Rectal smooth muscle tissue (tissue), 1 donor: ENCODE measurements around the gene USP30.

Source experiments
- H3K27ac ChIP-seq: one replicate; pipeline ENCODE4 v1.7.0; 2013; ENCODE audit warnings: low read depth, low read length, inconsistent platforms
- H3K27me3 ChIP-seq: one replicate; pipeline ENCODE4 v1.7.0; 2013; ENCODE audit warnings: low read length; ENCODE audit not compliant: control insufficient read depth, insufficient read depth
- H3K36me3 ChIP-seq: one replicate; pipeline ENCODE4 v1.7.0; 2013; ENCODE audit warnings: low read length; ENCODE audit not compliant: control insufficient read depth, insufficient read depth
- H3K4me1 ChIP-seq: one replicate; pipeline ENCODE4 v1.7.0; 2013; ENCODE audit warnings: low read length; ENCODE audit not compliant: control insufficient read depth, insufficient read depth
- H3K4me3 ChIP-seq: one replicate; pipeline ENCODE4 v1.7.0; 2013; ENCODE audit warnings: low read length
- H3K9ac ChIP-seq: one replicate; pipeline ENCODE4 v1.7.0; 2013; ENCODE audit warnings: low read length

The USP30 gene

GRCh38 chr12:109109746-109110350 is 57.5 kb downstream of the USP30 start:
- Histone ChIP-seq H3K27ac (peak overlapping the region; percentile 97), H3K9ac (no peak overlapping the region), H3K27me3 (no peaks in the 10 kb centered on the region), H3K4me3 (no peak overlapping the region), H3K4me1 (peaks cover 23% of the 10 kb centered on the region), H3K36me3 (peaks cover 9% of the 10 kb centered on the region)

- H3K4me3 ChIP-seq: peak overlapping the region; percentile 84
- H3K4me1 ChIP-seq: peaks cover 34% of the 10 kb centered on the region
- H3K36me3 ChIP-seq: peaks cover 2% of the 10 kb centered on the region
- H3K9ac ChIP-seq: peak overlapping the region; percentile 64
- H3K27ac ChIP-seq: peak overlapping the region; percentile 97
- H3K27me3 ChIP-seq: no peaks in the 10 kb centered on the region
Measured at GRCh38 chr12:109110988-109111495, 58.7 kb downstream of the USP30 start.

- Histone ChIP-seq H3K27ac (peak overlapping the region; percentile 81), H3K36me3 (no peaks in the 10 kb centered on the region), H3K9ac (no peak overlapping the region), H3K27me3 (no peaks in the 10 kb centered on the region), H3K4me1 (peaks cover 42% of the 10 kb centered on the region), H3K4me3 (peak overlapping the region; percentile 41)
Measured at GRCh38 chr12:109112720-109113465, 60.5 kb downstream of the USP30 start.

- no peaks in the 10 kb centered on the region for H3K36me3 ChIP-seq
- H3K27me3 ChIP-seq: no peaks in the 10 kb centered on the region
- peak overlapping the region; percentile 41 for H3K4me3 ChIP-seq
- peaks cover 42% of the 10 kb centered on the region for H3K4me1 ChIP-seq
- H3K9ac ChIP-seq: no peak overlapping the region
- peak overlapping the region; percentile 81 for H3K27ac ChIP-seq
Measured at GRCh38 chr12:109113661-109114321, 61.4 kb downstream of the USP30 start.

- no peak overlapping the region for H3K4me3 ChIP-seq
- peaks cover 42% of the 10 kb centered on the region for H3K4me1 ChIP-seq
- peak overlapping the region; percentile 81 for H3K27ac ChIP-seq
- H3K9ac ChIP-seq: no peak overlapping the region
- no peaks in the 10 kb centered on the region for H3K27me3 ChIP-seq
- H3K36me3 ChIP-seq: no peaks in the 10 kb centered on the region
Measured at GRCh38 chr12:109114644-109115043, 62.3 kb downstream of the USP30 start.

- Histone ChIP-seq H3K27ac (peak overlapping the region; percentile 81), H3K4me1 (peaks cover 40% of the 10 kb centered on the region), H3K9ac (no peak overlapping the region), H3K36me3 (no peaks in the 10 kb centered on the region), H3K4me3 (peak overlapping the region; percentile 22), H3K27me3 (no peaks in the 10 kb centered on the region)
Measured at GRCh38 chr12:109115404-109115757, 63.0 kb downstream of the USP30 start.

- peak within 1 kb of the TSS; percentile 22 for H3K4me3 ChIP-seq
- no peaks in the 10 kb centered on the region for H3K36me3 ChIP-seq
- no peaks in the 10 kb centered on the region for H3K27me3 ChIP-seq
- H3K9ac ChIP-seq: no peak within 1 kb of the TSS
- H3K4me1 ChIP-seq: peaks cover 38% of the 10 kb centered on the region
- H3K27ac ChIP-seq: peak within 1 kb of the TSS; percentile 81
Measured at GRCh38 chr12:109115758-109116610, 63.6 kb downstream of the USP30 start, which contains the start of gene ACACB. Gene ACACB (plus strand): TSS chr12:109116587. CDS start chr12:109139406, 22,819 bp downstream.

- Histone ChIP-seq H3K27me3 (no peaks in the 10 kb centered on the region), H3K27ac (peak overlapping the region; percentile 81), H3K4me3 (no peak overlapping the region), H3K9ac (no peak overlapping the region), H3K36me3 (no peaks in the 10 kb centered on the region), H3K4me1 (peaks cover 37% of the 10 kb centered on the region)
Measured at GRCh38 chr12:109116611-109116949, 64.2 kb downstream of the USP30 start.

GRCh38 chr12:109120095-109120494 is 67.7 kb downstream of the USP30 start:
- Histone ChIP-seq H3K9ac (no peak overlapping the region), H3K4me1 (peaks cover 20% of the 10 kb centered on the region), H3K27me3 (no peaks in the 10 kb centered on the region), H3K36me3 (no peaks in the 10 kb centered on the region), H3K4me3 (no peak overlapping the region), H3K27ac (no peak overlapping the region)

- Histone ChIP-seq H3K27ac (no peak overlapping the region), H3K4me3 (no peak overlapping the region), H3K4me1 (peaks cover 17% of the 10 kb centered on the region), H3K36me3 (no peaks in the 10 kb centered on the region), H3K27me3 (no peaks in the 10 kb centered on the region), H3K9ac (no peak overlapping the region)
Measured at GRCh38 chr12:109120557-109120956, 68.2 kb downstream of the USP30 start.

GRCh38 chr12:109121346-109121880 is 69.0 kb downstream of the USP30 start:
- Histone ChIP-seq H3K4me3 (no peak overlapping the region), H3K36me3 (no peaks in the 10 kb centered on the region), H3K27ac (no peak overlapping the region), H3K9ac (no peak overlapping the region), H3K4me1 (peaks cover 14% of the 10 kb centered on the region), H3K27me3 (no peaks in the 10 kb centered on the region)
